ENCODE measurements around the gene TNIP1. TPM values are rescaled to one million over a fixed set of nuclear protein-coding genes. Genes with fewer than 3 reads are reported as not detected.

Gene TNIP1
- total RNA-seq, 2 donors from 2014 or later: 51.3 to 52.2 TPM

DNA sequence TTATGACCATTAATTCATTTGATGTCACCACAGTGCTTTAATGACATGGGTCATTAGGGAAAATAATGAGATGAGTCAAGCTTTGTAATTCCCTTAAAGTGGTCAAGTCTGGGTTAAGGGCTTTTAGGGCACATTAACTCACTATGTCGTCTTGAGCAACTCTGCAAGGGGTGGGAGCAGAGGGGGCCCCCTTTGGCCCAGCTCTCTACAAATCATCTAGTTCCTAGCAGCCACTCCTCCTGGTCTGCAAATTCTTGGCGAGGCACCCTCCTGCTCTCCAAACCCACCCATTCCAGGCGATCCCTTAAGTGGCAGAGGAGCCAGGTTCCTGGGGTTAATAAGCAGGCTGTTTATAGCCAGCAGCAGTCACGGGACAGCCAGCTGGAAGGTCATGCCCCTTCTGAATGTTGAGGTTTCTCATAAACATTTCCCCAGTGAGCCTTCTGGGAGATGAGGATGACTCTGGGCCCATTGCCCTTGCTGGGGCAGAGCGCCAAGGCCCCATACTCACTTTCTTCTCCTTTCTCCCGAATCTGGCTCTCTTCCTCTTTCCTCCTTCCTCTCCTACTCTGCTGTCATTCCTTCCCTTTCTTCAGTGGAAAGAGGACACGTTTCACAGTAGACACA, 74.8 kb downstream of the TNIP1 start:
- Histone ChIP-seq H3K9me3 (ENCODE audit: control insufficient read depth, low read length) (no peaks in the 10 kb centered on the region), H3K36me3 (ENCODE audit: control insufficient read depth, insufficient read depth, low read length) (no peaks in the 10 kb centered on the region), H3K27me3 (ENCODE audit: control insufficient read depth, insufficient read depth, low read length, poor library complexity, severe bottlenecking) (no peaks in the 10 kb centered on the region), H3K4me1 (ENCODE audit: control insufficient read depth, insufficient read depth, low read length) (peaks cover 4% of the 10 kb centered on the region), H3K4me3 (ENCODE audit: low read length) (no peak overlapping the region), H3K9ac (ENCODE audit: extremely low read depth, low read length, poor library complexity, severe bottlenecking) (no peak overlapping the region), H3K27ac (ENCODE audit: low read depth, low read length) (no peak overlapping the region)
- Mint-ChIP-seq H3K4me1 (peaks cover 39% of the 10 kb centered on the region), H3K36me3 (ENCODE audit: low read depth) (no peaks in the 10 kb centered on the region), H3K9me3 (no peaks in the 10 kb centered on the region), H3K27ac (no peak overlapping the region), H3K4me3 (no peak overlapping the region), H3K27me3 (ENCODE audit: insufficient read depth) (no peaks in the 10 kb centered on the region)
- no peak for DNase-seq
- 85 to 90% methylated on average over 6 to 7 of the region's 7 CpGs for whole genome bisulfite sequencing, 2 experiments (ENCODE audit: insufficient coverage in 1 of 2, insufficient read length in 1 of 2)
- TF ChIP-seq, protein P1, sequence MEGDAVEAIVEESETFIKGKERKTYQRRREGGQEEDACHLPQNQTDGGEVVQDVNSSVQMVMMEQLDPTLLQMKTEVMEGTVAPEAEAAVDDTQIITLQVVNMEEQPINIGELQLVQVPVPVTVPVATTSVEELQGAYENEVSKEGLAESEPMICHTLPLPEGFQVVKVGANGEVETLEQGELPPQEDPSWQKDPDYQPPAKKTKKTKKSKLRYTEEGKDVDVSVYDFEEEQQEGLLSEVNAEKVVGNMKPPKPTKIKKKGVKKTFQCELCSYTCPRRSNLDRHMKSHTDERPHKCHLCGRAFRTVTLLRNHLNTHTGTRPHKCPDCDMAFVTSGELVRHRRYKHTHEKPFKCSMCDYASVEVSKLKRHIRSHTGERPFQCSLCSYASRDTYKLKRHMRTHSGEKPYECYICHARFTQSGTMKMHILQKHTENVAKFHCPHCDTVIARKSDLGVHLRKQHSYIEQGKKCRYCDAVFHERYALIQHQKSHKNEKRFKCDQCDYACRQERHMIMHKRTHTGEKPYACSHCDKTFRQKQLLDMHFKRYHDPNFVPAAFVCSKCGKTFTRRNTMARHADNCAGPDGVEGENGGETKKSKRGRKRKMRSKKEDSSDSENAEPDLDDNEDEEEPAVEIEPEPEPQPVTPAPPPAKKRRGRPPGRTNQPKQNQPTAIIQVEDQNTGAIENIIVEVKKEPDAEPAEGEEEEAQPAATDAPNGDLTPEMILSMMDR (conservative IDR thresholded peaks at IDR 0.05): no peak

DNA sequence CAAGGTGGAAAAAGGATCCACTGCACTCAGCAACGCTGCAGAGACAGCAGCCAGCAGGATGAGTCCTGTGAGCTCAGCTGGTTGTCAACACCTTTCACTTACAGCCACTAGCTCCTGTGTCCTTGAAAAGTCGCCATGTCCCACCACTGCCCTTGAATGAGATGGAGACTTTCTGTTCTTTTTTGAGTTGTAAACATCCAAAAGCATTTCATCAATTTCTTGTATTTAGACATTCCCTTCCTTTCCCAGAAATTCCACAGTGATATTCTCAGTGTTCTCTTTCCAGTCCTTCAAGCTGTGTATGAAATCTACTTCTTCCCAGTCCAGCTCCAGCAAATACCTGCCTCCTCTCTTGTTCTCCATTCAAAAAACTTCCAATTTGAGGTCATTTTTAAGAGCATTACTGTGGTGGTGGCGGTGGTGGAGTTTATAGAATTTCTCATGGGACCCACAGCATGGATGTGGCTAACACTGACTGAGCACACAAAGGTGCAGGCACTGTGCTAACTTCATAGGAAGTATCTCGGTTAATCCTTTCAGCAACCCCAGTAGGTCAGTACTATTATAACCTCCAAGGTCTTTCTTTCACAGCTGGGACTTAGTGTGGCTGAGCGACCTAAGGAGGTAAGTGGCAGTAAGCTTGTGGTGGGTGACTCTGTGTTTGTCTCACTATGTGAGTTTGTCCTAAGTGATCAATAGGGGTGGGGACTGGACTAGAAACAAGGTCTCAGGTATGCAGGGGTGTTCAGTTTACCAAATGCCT, 75.5 kb downstream of the TNIP1 start:
- no peaks in the 10 kb centered on the region for H3K36me3 Mint-ChIP-seq (ENCODE audit: low read depth)
- no peaks in the 10 kb centered on the region for H3K9me3 Mint-ChIP-seq
- no peak overlapping the region for H3K4me3 ChIP-seq (ENCODE audit: low read length)
- H3K9me3 ChIP-seq (ENCODE audit: control insufficient read depth, low read length): no peaks in the 10 kb centered on the region
- H3K36me3 ChIP-seq (ENCODE audit: control insufficient read depth, insufficient read depth, low read length): no peaks in the 10 kb centered on the region
- H3K4me1 Mint-ChIP-seq: peaks cover 39% of the 10 kb centered on the region
- TF ChIP-seq, protein P1 (conservative IDR thresholded peaks at IDR 0.05): no peak
- no peak overlapping the region for H3K4me3 Mint-ChIP-seq
- peaks cover 4% of the 10 kb centered on the region for H3K4me1 ChIP-seq (ENCODE audit: control insufficient read depth, insufficient read depth, low read length)
- H3K27me3 Mint-ChIP-seq (ENCODE audit: insufficient read depth): no peaks in the 10 kb centered on the region
- 92 to 94% methylated on average over 2 to 5 of the region's 5 CpGs for WGBS, 2 experiments (ENCODE audit: insufficient coverage in 1 of 2, insufficient read length in 1 of 2)
- no peak overlapping the region for H3K27ac ChIP-seq (ENCODE audit: low read depth, low read length)
- H3K27ac Mint-ChIP-seq: no peak overlapping the region
- DNase-seq: peak; percentile 41
- H3K9ac ChIP-seq (ENCODE audit: extremely low read depth, low read length, poor library complexity, severe bottlenecking): no peak overlapping the region
- H3K27me3 ChIP-seq (ENCODE audit: control insufficient read depth, insufficient read depth, low read length, poor library complexity, severe bottlenecking): no peaks in the 10 kb centered on the region

DNA sequence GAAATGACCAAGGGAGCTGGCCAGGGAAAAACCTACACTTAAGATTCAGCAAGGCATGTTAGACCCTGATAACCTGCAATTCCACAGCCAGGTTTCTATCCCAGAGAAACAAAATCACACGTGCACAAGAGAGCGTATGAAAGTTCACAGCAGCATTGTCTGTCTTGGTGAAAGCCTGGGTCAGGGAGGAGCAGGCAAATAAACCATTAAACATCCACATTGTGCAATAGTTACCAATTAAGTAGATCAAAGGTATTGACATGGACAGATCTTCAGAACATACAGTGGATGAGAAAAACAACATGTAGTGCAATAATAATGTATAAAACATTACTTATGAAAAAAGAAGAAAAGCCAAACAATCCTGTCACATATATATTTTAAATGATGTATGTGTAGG, 76.3 kb downstream of the TNIP1 start:
- TF ChIP-seq, protein P1 (conservative IDR thresholded peaks at IDR 0.05): no peak
- no peaks in the 10 kb centered on the region for H3K36me3 ChIP-seq (ENCODE audit: control insufficient read depth, insufficient read depth, low read length)
- Mint-ChIP-seq H3K36me3 (ENCODE audit: low read depth) (no peaks in the 10 kb centered on the region), H3K27me3 (ENCODE audit: insufficient read depth) (no peaks in the 10 kb centered on the region), H3K9me3 (no peaks in the 10 kb centered on the region), H3K4me3 (no peak overlapping the region), H3K27ac (no peak overlapping the region), H3K4me1 (peaks cover 38% of the 10 kb centered on the region)
- DNase-seq: peak; percentile 6
- peaks cover 4% of the 10 kb centered on the region for H3K4me1 ChIP-seq (ENCODE audit: control insufficient read depth, insufficient read depth, low read length)
- no peak overlapping the region for H3K27ac ChIP-seq (ENCODE audit: low read depth, low read length)
- H3K9ac ChIP-seq (ENCODE audit: extremely low read depth, low read length, poor library complexity, severe bottlenecking): no peak overlapping the region
- H3K9me3 ChIP-seq (ENCODE audit: control insufficient read depth, low read length): no peaks in the 10 kb centered on the region
- WGBS, 2 experiments (ENCODE audit: insufficient coverage in 1 of 2, insufficient read length in 1 of 2): 93 to 100% methylated on average over 1 to 2 of the region's 2 CpGs
- no peaks in the 10 kb centered on the region for H3K27me3 ChIP-seq (ENCODE audit: control insufficient read depth, insufficient read depth, low read length, poor library complexity, severe bottlenecking)
- no peak overlapping the region for H3K4me3 ChIP-seq (ENCODE audit: low read length)

Data from endodermal cell (in vitro differentiated cells).